Uterus (tissue), 4 donors: ENCODE data around the gene BBX. TPM values are rescaled to one million over a fixed set of nuclear protein-coding genes. Genes with fewer than 3 reads are reported as not detected.
"Not testable (repeated sequence)": the region's sequence is repeated elsewhere in the genome, so short reads cannot be mapped to it uniquely, and the experiment has no call there.

Source experiments
- DNase-seq, 2 donors: peaks; one replicate each; pipeline ENCODE4 v3.0.0-alpha.2; 2019 to 2020
- H3K27ac ChIP-seq, 2 donors: fragments of 200-600 bp; sonication (generic); 1 replicate in 1 of 2; 2 replicates in 1 of 2; pipeline ENCODE4 v1.5.1; 2016 to 2018
- H3K27me3 ChIP-seq, 2 donors: fragments of 200-600 bp; sonication (generic); one replicate each; pipeline ENCODE4 v1.5.1; 2018 to 2019; ENCODE audit warnings: control low read depth in 1 of 2
- H3K36me3 ChIP-seq, 2 donors: fragments of 200-600 bp; sonication (generic); one replicate each; pipeline ENCODE4 v1.5.1; 2019; ENCODE audit warnings: control low read depth in 1 of 2
- H3K4me1 ChIP-seq, 2 donors: fragments of 200-600 bp; sonication (generic); one replicate each; pipeline ENCODE4 v1.5.1; 2018 to 2019; ENCODE audit warnings: control low read depth in 1 of 2
- H3K4me3 ChIP-seq, 2 donors: fragments of 200-600 bp; sonication (generic); 1 replicate in 1 of 2; 2 replicates in 1 of 2; pipeline ENCODE4 v1.5.1; 2018 to 2019; ENCODE audit warnings: mild to moderate bottlenecking in 1 of 2
- H3K9me3 ChIP-seq, 2 donors: fragments of 200-600 bp; sonication (generic); one replicate each; pipeline ENCODE4 v1.5.1; 2019; ENCODE audit warnings: control low read depth in 1 of 2
- POLR2A ChIP-seq, 2 donors: fragments of 450-650 bp; IDR thresholded peaks; one replicate each; pipeline ENCODE4 v1.6.1; 2016; ENCODE audit warnings: antibody characterized with exemption in 2 of 2, mild to moderate bottlenecking in 1 of 2, moderate library complexity in 1 of 2
- intact Hi-C: fragments of 100-400 bp; cut with DNase I; formaldehyde crosslinking; loops from one replicate; pipeline ENCODE4 v1.15.1; 2023; ENCODE audit warnings: low total_unique reads
- total RNA-seq, 4 donors: library from RNA; depleted of rRNA in 3 of 4; stranded (reverse); fragments of >200 nt in 3 of 4; gene quantifications; one replicate each; pipeline versions ENCODE4 v1.1.0 to v1.2.4, GENCODE V29; 2014 to 2023
- TF ChIP-seq, protein P1 (sequence below), 4 experiments: fragments of 200-600 bp in 2 of 4; fragments of 450-650 bp in 2 of 4; sonication (generic) in 2 of 4; IDR thresholded peaks; one replicate each; pipeline ENCODE4 v1.5.1; 2016 to 2019; ENCODE audit warnings: antibody characterized with exemption in 4 of 4, mild to moderate bottlenecking in 2 of 4, moderate library complexity in 1 of 4
- donor health status: DM: yes; HTN: yes; CAD: no.

BBX gene
- total RNA-seq, 4 donors from 2014 or later: 21.5 to 106 (median 63.8) TPM

DNA sequence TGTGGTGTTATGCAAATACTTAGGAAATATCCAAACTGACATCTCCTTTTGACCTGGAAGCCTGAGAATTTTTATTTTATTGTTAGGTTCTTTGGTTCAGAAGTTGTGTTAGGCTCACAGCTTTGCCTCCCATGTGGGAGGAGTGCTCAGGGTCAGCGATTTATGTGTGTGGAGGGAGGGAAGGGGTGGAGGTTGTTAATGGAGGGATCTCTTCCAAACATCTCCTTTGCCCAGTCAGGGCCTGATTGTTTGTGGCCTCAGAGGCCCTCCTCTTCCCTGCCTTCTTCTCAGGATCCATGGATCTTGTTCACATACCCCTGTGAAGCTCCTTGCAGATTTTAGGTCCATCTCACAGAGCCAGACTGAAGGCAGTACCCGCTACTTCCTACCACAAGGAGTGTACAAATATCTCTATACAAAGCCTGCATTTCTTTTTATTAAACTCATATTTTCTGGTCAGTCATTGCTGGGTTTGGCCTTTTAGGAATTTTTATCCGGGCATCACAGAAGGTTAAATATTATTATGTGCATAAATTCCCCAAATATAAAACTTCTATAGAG is 40.3 kb downstream of the BBX start:
- intact Hi-C loops: no loop called here
- TF ChIP-seq, protein P1, sequence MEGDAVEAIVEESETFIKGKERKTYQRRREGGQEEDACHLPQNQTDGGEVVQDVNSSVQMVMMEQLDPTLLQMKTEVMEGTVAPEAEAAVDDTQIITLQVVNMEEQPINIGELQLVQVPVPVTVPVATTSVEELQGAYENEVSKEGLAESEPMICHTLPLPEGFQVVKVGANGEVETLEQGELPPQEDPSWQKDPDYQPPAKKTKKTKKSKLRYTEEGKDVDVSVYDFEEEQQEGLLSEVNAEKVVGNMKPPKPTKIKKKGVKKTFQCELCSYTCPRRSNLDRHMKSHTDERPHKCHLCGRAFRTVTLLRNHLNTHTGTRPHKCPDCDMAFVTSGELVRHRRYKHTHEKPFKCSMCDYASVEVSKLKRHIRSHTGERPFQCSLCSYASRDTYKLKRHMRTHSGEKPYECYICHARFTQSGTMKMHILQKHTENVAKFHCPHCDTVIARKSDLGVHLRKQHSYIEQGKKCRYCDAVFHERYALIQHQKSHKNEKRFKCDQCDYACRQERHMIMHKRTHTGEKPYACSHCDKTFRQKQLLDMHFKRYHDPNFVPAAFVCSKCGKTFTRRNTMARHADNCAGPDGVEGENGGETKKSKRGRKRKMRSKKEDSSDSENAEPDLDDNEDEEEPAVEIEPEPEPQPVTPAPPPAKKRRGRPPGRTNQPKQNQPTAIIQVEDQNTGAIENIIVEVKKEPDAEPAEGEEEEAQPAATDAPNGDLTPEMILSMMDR (IDR thresholded peaks at IDR 0.05): no peak
- TF ChIP-seq POLR2A (IDR thresholded peaks at IDR 0.05): no peak
- H3K36me3 ChIP-seq: no peaks in the 10 kb centered on the region
- H3K4me3 ChIP-seq: no peak overlapping the region
- H3K27me3 ChIP-seq: no peaks in the 10 kb centered on the region
- H3K9me3 ChIP-seq: no peaks in the 10 kb centered on the region
- peaks cover 0 to 11% of the 10 kb centered on the region in 2 donors for H3K4me1 ChIP-seq
- no peak for DNase-seq
- H3K27ac ChIP-seq: no peak overlapping the region

DNA sequence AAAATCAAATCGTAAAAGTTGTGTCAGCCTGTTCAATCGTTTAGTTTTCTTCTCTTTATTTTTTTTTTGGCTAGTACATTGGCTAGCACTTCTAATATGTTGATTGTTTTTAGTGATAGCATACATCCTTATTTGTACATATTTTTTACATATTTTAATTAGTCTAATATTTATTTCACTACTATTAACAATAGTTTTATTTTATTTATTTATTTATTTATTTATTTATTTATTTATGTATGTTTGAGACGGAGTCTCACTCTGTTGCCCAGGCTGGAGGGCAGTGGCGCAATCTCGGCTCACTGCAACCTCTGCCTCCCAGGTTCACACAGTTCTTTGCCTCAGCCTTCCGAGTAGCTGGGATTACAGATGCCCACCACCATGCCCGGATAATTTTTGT is 42.5 kb downstream of the BBX start:
- H3K27ac ChIP-seq, H3K4me3 ChIP-seq, DNase-seq, H3K4me1 ChIP-seq, H3K9me3 ChIP-seq, H3K27me3 ChIP-seq, intact Hi-C loops, H3K36me3 ChIP-seq: not testable (repeated sequence)

DNA sequence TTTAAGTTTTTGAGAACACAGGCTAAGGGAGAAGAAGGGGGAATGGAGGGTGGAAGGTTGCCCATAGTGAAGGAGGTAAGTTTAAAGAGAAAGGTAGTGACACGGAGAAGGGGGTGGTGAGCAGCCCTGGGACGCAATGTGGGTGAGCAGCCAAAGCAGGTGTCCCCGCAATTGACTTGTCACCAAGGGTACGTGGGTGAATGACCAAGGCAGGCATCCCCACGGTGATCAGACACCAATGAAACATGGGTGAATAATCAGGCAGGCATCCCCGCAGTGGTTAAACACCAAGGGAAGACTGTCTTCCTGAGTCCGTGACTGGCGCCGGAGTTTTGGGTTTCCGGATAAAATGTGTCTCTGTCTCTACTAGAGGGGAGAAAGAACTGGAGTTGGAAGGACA is 48.3 kb downstream of the BBX start:
- DNase-seq, intact Hi-C loops, H3K9me3 ChIP-seq, H3K27me3 ChIP-seq, H3K27ac ChIP-seq, H3K4me3 ChIP-seq, H3K4me1 ChIP-seq, H3K36me3 ChIP-seq: not testable (repeated sequence)

DNA sequence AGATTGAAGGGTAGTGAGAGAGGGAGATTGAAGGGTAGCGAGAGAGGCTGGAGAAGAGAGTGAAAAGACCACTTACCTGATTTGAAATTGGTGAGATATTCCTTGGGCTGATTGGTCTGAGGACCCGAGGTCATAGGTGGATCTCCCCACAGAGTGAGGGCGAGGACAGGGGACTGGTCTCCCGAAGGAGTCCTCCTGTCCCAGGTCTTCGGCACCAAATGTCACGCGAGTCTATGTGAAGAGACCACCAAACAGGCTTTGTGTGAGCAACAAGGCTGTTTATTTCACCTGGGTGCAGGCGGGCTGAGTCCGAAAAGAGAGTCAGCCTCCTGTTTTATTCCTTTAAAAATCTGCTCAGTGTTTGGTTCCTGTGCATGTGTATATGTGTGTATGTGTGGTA is 48.7 kb downstream of the BBX start:
- intact Hi-C loops, H3K27ac ChIP-seq: not testable (repeated sequence)

DNA sequence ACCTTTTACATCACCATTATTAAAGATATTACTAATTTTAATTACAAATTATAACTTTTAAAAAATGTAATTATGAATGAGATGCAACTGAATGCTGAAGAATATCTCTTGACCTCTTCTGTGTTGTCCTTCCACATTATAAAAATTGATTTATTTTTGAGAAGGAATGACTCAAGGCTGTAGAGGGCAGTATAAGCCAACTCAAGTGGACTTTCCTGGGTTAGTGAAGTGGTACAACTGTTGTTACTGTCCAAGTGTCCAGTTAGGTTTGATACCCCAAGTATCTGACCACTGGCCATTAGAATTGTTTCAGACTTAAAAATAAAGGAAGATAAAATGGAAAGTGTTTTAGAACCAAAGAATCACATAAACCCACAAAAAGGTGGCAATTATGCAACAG is 51.9 kb downstream of the BBX start:
- no peak for DNase-seq
- intact Hi-C loops: no loop called here

More for the DNA sequence above, 48.7 kb downstream of the BBX start:
- DNase-seq, H3K27me3 ChIP-seq, H3K4me1 ChIP-seq, H3K36me3 ChIP-seq, H3K9me3 ChIP-seq, H3K4me3 ChIP-seq: not testable (repeated sequence)

DNA sequence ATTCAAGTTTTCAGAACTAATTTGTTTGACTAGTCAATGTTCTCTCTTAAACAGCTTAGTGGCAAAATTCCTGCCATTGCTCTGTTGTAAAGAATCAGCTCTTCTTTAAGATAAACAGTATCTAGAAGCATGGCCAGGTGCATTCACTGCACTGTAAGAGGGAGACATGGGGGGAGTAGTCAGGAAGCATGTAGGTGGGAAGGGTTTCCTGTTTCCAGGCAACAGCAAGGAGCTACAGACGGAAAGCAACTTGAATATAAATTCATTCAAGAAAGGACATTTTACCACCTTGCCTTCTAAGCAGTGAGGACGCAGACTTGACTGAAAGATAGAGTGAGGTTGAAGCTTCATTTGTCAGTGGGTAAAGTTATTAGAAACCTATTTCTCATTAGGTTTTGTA is 55.3 kb downstream of the BBX start:
- no peaks in the 10 kb centered on the region for H3K36me3 ChIP-seq
- H3K9me3 ChIP-seq: no peaks in the 10 kb centered on the region
- DNase-seq: no peak
- no peak overlapping the region for H3K27ac ChIP-seq
- H3K4me3 ChIP-seq: no peak overlapping the region
- TF ChIP-seq, protein P1 (IDR thresholded peaks at IDR 0.05): no peak
- TF ChIP-seq POLR2A (IDR thresholded peaks at IDR 0.05): no peak
- H3K4me1 ChIP-seq: no peaks in the 10 kb centered on the region
- H3K27me3 ChIP-seq: no peaks in the 10 kb centered on the region
- intact Hi-C loops: no loop called here

More for the DNA sequence above, 51.9 kb downstream of the BBX start:
- no peaks in the 10 kb centered on the region for H3K36me3 ChIP-seq
- no peaks in the 10 kb centered on the region for H3K27me3 ChIP-seq
- no peaks in the 10 kb centered on the region for H3K4me1 ChIP-seq
- TF ChIP-seq, protein P1 (IDR thresholded peaks at IDR 0.05): peak; percentile 33 to 47 (median 42)
- TF ChIP-seq POLR2A (IDR thresholded peaks at IDR 0.05): no peak
- H3K9me3 ChIP-seq: no peaks in the 10 kb centered on the region
- no peak overlapping the region for H3K27ac ChIP-seq
- no peak overlapping the region for H3K4me3 ChIP-seq

DNA sequence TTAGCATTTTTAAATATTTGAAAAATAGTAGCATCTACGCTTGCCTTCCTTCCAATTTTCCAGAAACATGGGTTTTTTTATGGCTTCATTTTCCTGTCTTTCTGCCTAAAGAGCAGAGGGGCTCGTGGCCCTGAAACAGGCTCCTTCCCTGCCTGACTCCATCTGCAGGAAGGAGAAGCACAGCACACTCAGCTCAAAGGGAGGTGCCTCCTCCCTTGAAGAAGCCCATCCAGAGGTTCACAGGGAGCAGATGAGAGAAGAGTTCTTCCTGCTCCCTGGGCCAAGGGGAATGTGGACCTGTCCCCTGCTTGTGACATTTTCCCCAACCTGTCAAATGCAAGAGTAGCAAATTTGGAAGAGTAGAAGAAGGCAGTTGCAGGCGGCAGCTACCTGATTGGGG is 55.8 kb downstream of the BBX start:
- no peak for DNase-seq
- Histone ChIP-seq H3K36me3 (no peaks in the 10 kb centered on the region), H3K9me3 (no peaks in the 10 kb centered on the region), H3K4me3 (no peak overlapping the region), H3K27ac (no peak overlapping the region), H3K27me3 (no peaks in the 10 kb centered on the region), H3K4me1 (no peaks in the 10 kb centered on the region)
- TF ChIP-seq, protein P1 (IDR thresholded peaks at IDR 0.05): no peak
- intact Hi-C loops: no loop called here
